K562 (cell line): ENCODE measurements around the gene LACTB. TPM values are rescaled to one million over a fixed set of nuclear protein-coding genes. Genes with fewer than 3 reads are reported as not detected.

Experiments
- CEBPZ ChIP-seq: fragments of 150-350 bp; IDR thresholded peaks from 2 replicates; pipeline ENCODE4 v1.6.1; 2014; ENCODE audit warnings: low read depth, mild to moderate bottlenecking, low read length, borderline replicate concordance
- CREM ChIP-seq: IDR thresholded peaks from 2 replicates; pipeline ENCODE4 v1.6.1; 2014; ENCODE audit warnings: antibody characterized with exemption, low read depth
- E2F8 ChIP-seq: fragments of 450-650 bp; IDR thresholded peaks from 2 replicates; pipeline ENCODE4 v1.7.1; 2018; ENCODE audit warnings: mild to moderate bottlenecking, low read depth; ENCODE audit not compliant: partially characterized antibody
- ELF2 ChIP-seq: fragments of 250-450 bp; sonication (Bioruptor Pico); IDR thresholded peaks from 2 replicates; pipeline ENCODE4 v1.5.0; 2021; ENCODE audit warnings: mild to moderate bottlenecking
- GATAD2A ChIP-seq: fragments of 450-650 bp; IDR thresholded peaks from 2 replicates; pipeline ENCODE4 v1.6.1; 2017
- NKRF ChIP-seq: fragments of 450-650 bp; IDR thresholded peaks from 2 replicates; pipeline ENCODE4 v1.6.1; 2016; ENCODE audit warnings: borderline replicate concordance
- PPARD ChIP-seq: fragments of 250-450 bp; sonication (Bioruptor Pico); IDR thresholded peaks from 2 replicates; pipeline ENCODE4 v1.8.0; 2022; ENCODE audit warnings: inconsistent platforms, mild to moderate bottlenecking, moderate library complexity
- TAF7 ChIP-seq: fragments of 450-650 bp; IDR thresholded peaks from 2 replicates; pipeline ENCODE4 v1.6.1; 2016; ENCODE audit warnings: missing genetic modification characterization, missing compliant biosample characterization
- THRB ChIP-seq: fragments of 450-650 bp; formaldehyde crosslinking; conservative IDR thresholded peaks from 2 replicates; pipeline ENCODE4 v1.4.0; 2022; ENCODE audit warnings: mild to moderate bottlenecking, missing genetic modification characterization
- TRIM28 ChIP-seq: fragments of 450-650 bp; IDR thresholded peaks from 2 replicates; pipeline ENCODE4 v1.6.1; 2017
- ZBTB43 ChIP-seq: sonication (generic); formaldehyde crosslinking; IDR thresholded peaks from 2 replicates; pipeline ENCODE4 v1.8.0; 2023; ENCODE audit warnings: mild to moderate bottlenecking, missing genetic modification reagents
- ZNF384 ChIP-seq: IDR thresholded peaks from 2 replicates; pipeline ENCODE4 v1.6.1; 2012; ENCODE audit warnings: low read depth, low read length, improper control_type of control experiment
- polyA plus RNA-seq, 8 experiments: library from polyadenylated mRNA; depleted of rRNA in 4 of 8; stranded (reverse) in 5 of 8; unstranded in 3 of 8; fragments of >200 nt; fragmentation: Nextera tagmentation in 2 of 8; fragmentation: Illumina TruSeq in 1 of 8; extraction: Ambion mirVana in 2 of 8; extraction: Trizol in 1 of 8; gene quantifications; 2 replicates each; pipeline versions ENCODE4 v1.2.1 to v1.2.3, GENCODE V29; 2011 to 2014; ENCODE audit warnings: inconsistent platforms in 1 of 8, missing spikeins in 1 of 8
- total RNA-seq, 7 experiments: library from RNA; depleted of rRNA in 6 of 7; stranded (reverse); fragments of >200 nt in 6 of 7; fragmentation: Illumina TruSeq in 2 of 7; extraction: Trizol in 2 of 7; gene quantifications; 2 replicates each; pipeline versions ENCODE4 v1.2.1 to v1.2.3, GENCODE V29; 2011 to 2021; ENCODE audit warnings: low replicate concordance in 1 of 7
- TF ChIP-seq, protein P1 (sequence below), 3 experiments: fragments of 200-800 bp in 1 of 3; sonication (Bioruptor generic) in 1 of 3; sonication (generic) in 1 of 3; formaldehyde crosslinking in 1 of 3; IDR thresholded peaks; 2 replicates each; pipeline versions ENCODE4 v1.6.1 to v1.8.0; 2016 to 2022; ENCODE audit warnings: mild to moderate bottlenecking in 2 of 3, missing compliant biosample characterization in 2 of 3, missing genetic modification characterization in 2 of 3, missing genetic modification reagents in 1 of 3

The LACTB gene
- total and polyA plus RNA-seq, 9 of the 15 experiments (the other 6 are each of a cell fraction or from before 2014, with no cell fraction given): 3.1 to 15.5 (median 9.8) TPM

- TF ChIP-seq, protein P1, sequence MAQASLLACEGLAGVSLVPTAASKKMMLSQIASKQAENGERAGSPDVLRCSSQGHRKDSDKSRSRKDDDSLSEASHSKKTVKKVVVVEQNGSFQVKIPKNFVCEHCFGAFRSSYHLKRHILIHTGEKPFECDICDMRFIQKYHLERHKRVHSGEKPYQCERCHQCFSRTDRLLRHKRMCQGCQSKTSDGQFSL (CRISPR knock-in tag; IDR thresholded peaks at IDR 0.05): no peak
- TF ChIP-seq, protein P1 (tag; IDR thresholded peaks at IDR 0.05): no peak
- TF ChIP-seq TAF7 (tag): peak; percentile 73
- TF ChIP-seq THRB (CRISPR knock-in tag): no peak
- TF ChIP-seq E2F8: no peak
- peak; percentile 62 for TF ChIP-seq CREM
- TF ChIP-seq CEBPZ: no peak
- no peak for TF ChIP-seq ZNF384
- no peak for TF ChIP-seq ZBTB43 (CRISPR knock-in tag)
- TF ChIP-seq TRIM28: no peak; the same call in 1 of the 2 replicates
- 0 out of 2 replicates have a peak, but pooled peaks have one; percentile 44 for TF ChIP-seq NKRF
- TF ChIP-seq ELF2 (CRISPR knock-in tag): no peak
- no peak for TF ChIP-seq PPARD
- TF ChIP-seq GATAD2A: 0 out of 2 replicates have a peak, but pooled peaks have one; percentile 44
These were observed at the start of gene LACTB (continued) for GRCh38 chr15:63121382-63122001.
